Posterior cingulate gyrus (tissue), 11 donors: ENCODE data around the gene BATF3.

Experiments used
- DNase-seq, 10 donors: peaks; one replicate each; pipeline versions ENCODE4 v3.0.0 to v3.0.0-alpha.2; 2020 to 2021; ENCODE audit warnings: mixed read lengths in 3 of 10
- intact Hi-C: fragments of 100-400 bp; cut with DNase I; formaldehyde crosslinking; loops from one replicate; pipeline ENCODE4 v1.15.1; 2023

Gene BATF3

GRCh38 chr1:212686069-212686468 lies 13.6 kb downstream of the BATF3 start:
- no peak for DNase-seq
- intact Hi-C loops, result no loop called here

DNA sequence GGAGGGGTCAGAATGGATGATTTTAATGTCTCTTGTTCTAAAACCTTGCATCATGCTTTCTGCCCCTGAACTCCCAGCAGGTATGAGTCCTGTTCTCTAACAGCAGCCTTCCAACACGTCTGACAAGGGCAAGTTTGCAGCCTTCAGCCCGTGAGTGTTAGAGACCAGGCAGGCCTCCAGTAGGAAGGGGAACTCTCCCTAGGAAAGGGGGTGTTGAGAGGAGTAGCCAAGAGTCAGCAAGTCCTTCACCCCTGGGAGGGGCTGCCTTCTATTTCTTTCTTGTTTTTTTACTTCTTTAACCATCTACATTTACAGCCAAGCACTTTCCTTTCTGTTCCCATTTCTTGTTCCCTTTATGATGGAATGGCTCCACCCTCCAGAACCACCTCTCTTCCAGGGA lies 14.2 kb downstream of the BATF3 start:
- intact Hi-C loops, result no loop called here
- DNase-seq, result no peak

GRCh38 chr1:212684521-212685090 lies 15.0 kb downstream of the BATF3 start:
- DNase-seq, result no peak
- intact Hi-C loops, result no loop called here

DNA sequence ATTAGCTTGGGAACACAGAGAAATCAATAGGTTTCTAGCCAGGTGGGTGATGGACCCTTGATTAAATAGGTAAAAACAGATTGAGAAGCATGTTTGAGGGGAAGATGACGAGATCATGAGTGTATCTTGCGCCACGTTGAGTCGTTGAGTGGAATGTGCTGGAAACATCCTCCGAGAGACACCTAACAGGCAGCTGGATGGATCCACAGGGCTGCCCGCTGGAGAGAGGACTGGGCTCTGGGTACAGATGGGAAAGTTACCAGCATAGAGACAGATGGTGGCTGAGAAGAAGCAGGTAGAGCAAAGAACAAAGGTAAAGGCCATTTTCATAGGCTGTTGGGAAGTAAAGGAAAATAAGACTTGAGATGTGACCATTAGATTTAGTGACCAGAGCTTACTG lies 15.6 kb downstream of the BATF3 start:
- intact Hi-C loops, result no loop called here
- no peak for DNase-seq

DNA sequence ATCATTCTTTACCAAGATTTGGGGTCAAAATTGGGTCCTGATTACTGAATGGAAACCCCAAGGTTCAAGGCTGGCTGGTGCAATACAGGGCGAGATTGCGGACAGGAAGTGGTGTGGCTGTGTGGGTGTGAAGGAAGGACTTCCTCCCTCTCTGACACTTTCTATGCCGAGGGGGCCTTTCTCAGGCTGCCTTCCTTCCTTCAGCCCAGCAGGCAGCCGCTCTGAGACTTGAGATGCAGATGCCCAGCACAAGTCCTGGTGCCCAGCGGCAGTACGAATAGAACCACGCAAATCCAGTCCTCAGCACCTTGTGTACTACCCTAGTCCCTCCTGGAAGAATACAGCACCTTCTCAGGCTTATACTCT lies 16.3 kb downstream of the BATF3 start:
- peak in 1 of 10 donors; percentile 32 for DNase-seq

GRCh38 chr1:212680680-212681389 lies 18.8 kb downstream of the BATF3 start:
- DNase-seq, result no peak
- intact Hi-C loops, result no loop called here

More for the DNA sequence above, 16.3 kb downstream of the BATF3 start:
- intact Hi-C loops, result no loop called here

- DNase-seq, result no peak
- intact Hi-C loops, result no loop called here
Measured at GRCh38 chr1:212678456-212679410, 20.9 kb downstream of the BATF3 start.

GRCh38 chr1:212677573-212677972 lies 22.1 kb downstream of the BATF3 start:
- DNase-seq, result no peak
- intact Hi-C loops, result no loop called here

DNA sequence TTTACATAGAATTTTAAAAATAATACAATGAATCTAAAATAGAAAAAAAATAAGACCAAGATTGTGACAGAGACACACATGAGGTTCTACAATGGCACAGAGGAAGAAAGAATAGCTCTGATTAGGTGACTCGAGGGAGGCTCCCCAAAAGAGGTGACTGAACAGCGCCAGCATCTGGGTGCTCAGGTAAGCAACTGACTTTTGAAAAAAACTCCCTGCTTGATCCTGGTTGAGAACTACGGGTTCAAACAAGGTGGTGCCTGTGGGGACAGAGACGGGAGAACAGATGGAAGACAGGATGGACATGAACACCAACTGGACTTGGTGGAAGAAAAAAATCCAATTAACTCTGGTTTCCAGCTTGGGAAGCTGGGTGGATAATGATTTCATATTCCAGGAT lies 22.5 kb downstream of the BATF3 start:
- intact Hi-C loops, result no loop called here
- no peak for DNase-seq

DNA sequence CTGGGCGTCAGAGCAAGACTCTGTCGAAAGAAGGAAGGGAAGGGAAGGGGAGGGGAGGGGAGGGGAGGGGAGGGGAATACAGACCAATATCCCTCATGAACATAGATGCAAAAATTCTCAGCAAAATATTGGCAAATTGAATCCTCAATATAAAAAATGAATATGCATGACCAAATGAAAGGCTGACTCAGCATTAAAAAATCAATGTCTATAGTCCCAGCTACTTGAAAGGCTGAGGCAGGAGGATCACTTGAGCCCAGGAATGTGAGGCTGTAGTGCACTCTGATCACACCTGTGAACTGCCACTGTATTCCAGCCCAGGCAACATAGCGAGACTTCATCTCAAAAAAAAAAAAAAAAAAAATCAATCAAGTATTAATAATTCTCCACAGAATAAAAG lies 24.0 kb downstream of the BATF3 start:
- intact Hi-C loops, result no loop called here
- DNase-seq, result no peak

- no peak for DNase-seq
- intact Hi-C loops, result no loop called here
Measured at GRCh38 chr1:212674872-212675271, 24.8 kb downstream of the BATF3 start.

- DNase-seq, result peak in 9 of 10 donors; percentile 26 to 93 (median 61)
- intact Hi-C loops, result no loop called here
Measured at GRCh38 chr1:212671342-212672031, 28.2 kb downstream of the BATF3 start.

- intact Hi-C loops, result no loop called here
- no peak for DNase-seq
Measured at GRCh38 chr1:212670882-212671281, 28.8 kb downstream of the BATF3 start.

DNA sequence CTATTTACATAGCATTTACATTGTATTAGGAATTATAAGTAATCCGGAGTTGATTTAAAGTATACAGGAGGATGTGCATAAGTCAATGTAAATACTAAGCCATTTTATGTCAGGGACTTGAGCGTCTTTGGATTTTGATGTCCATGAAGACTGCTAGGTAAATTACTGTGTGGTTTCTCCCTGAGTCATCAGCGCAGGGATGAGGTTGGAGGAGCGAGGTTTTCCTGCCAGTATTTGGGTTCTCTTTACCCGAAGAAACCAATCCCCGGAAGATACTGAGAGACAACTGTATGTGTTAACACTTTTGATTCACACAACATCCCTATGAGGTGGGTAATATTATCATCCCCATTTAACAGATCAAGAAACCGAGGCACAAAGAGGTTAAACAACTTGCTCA lies 29.3 kb downstream of the BATF3 start:
- DNase-seq, result no peak
- intact Hi-C loops, result no loop called here

DNA sequence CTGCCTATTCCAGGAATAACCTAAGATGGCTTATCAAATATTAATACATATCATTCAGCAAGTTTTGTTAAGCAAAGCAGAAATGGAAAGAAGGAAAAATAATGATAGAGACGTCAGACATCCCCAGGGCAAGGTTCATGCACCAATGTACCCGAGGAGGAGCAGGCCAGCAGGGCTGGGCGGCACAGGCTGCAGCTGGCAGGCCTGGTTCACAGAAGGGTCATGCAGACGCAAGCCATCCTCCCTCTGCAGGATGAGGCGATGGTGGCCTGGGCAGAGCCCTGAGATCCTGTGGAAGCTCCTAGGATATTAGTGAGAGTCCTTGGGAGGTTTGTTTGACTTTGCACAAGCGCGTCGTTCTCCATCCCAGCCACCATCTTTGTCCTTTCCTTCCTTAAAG lies 30.0 kb downstream of the BATF3 start:
- intact Hi-C loops, result loop anchor here (10.0 kb wide), 1 partner anchor 195 kb away; no protein-coding TSS in a partner anchor
- no peak for DNase-seq

DNA sequence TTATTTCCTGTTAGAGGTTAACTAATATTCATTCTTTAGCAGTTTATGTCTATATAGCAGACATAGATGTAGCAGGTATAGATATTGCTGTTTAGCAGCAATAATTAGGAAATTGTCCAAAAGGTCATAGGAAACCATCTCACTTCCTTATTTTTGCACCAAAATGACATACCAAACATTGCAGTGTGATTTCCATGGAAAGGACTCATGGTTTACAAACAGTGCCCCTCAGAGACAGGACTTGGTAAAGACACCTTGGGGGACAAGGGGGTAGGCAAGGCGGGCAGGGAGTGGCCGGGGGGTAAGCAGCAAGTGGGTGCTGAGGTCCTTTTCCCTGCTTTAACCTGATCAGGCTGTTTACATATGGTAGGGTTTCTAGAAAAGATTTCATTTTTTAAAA lies 30.5 kb downstream of the BATF3 start:
- no peak for DNase-seq
- intact Hi-C loops, result loop anchor here (10.0 kb wide), 1 partner anchor 194 kb away; no protein-coding TSS in a partner anchor

GRCh38 chr1:212668477-212668876 lies 31.2 kb downstream of the BATF3 start:
- no peak for DNase-seq
- intact Hi-C loops, result loop anchor here (10.0 kb wide), 1 partner anchor 194 kb away; no protein-coding TSS in a partner anchor

GRCh38 chr1:212667223-212668139 lies 32.2 kb downstream of the BATF3 start:
- no peak for DNase-seq
- intact Hi-C loops, result loop anchor here (10.0 kb wide), 1 partner anchor 193 kb away; no protein-coding TSS in a partner anchor

DNA sequence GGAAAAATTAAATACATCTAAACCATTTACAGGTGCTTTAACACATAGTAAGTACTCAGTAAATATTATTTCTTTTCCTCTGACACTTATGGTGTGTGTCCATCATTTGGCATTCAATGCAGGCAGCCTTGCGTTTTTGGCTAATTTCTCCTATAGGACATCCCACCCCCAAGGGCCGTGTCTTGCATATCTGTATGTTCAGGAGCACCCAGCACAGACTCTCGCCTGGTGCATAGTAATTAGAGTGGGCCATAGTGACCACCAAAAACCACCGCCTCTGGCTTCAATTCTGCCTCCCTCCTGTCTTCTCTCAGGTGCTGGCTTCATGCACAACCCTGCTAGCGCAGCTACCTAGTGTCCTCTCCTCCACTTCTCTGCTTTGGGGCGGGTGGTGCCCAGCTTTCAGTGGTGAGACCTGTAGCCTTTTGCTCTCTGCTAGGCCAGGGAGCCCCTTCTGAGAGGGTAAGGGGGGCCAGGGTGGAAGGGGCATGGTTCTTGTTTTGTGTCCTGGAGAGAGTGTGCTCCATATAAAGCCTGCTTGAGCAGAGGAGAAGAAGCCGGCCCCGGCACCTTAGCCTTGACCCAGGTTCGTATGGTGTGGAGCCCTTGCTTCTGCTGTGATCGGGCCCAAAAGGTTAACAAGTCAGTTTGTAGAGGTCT lies 33.4 kb downstream of the BATF3 start:
- intact Hi-C loops, result loop anchor here (10.0 kb wide), 1 partner anchor 191 kb away; no protein-coding TSS in a partner anchor
- DNase-seq, result no peak
